ENCODE results near the gene ZFAND2B.
"Not testable (repeated sequence)": the region's sequence is repeated elsewhere in the genome, so short reads cannot be mapped to it uniquely, and the experiment has no call there.

GRCh38 chr2:219258942-219259341, 52.4 kb downstream of the ZFAND2B start:
- TF ChIP-seq, protein P1, sequence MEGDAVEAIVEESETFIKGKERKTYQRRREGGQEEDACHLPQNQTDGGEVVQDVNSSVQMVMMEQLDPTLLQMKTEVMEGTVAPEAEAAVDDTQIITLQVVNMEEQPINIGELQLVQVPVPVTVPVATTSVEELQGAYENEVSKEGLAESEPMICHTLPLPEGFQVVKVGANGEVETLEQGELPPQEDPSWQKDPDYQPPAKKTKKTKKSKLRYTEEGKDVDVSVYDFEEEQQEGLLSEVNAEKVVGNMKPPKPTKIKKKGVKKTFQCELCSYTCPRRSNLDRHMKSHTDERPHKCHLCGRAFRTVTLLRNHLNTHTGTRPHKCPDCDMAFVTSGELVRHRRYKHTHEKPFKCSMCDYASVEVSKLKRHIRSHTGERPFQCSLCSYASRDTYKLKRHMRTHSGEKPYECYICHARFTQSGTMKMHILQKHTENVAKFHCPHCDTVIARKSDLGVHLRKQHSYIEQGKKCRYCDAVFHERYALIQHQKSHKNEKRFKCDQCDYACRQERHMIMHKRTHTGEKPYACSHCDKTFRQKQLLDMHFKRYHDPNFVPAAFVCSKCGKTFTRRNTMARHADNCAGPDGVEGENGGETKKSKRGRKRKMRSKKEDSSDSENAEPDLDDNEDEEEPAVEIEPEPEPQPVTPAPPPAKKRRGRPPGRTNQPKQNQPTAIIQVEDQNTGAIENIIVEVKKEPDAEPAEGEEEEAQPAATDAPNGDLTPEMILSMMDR (IDR thresholded peaks at IDR 0.05): not testable (repeated sequence)
- TF ChIP-seq POLR2A (IDR thresholded peaks at IDR 0.05): not testable (repeated sequence)
